ENCODE measurements around the gene TENM4. TPM values are rescaled to one million over a fixed set of nuclear protein-coding genes. Genes with fewer than 3 reads are reported as not detected.

Gene TENM4
- total and polyA plus RNA-seq, 2 of the 8 experiments (the other 6 are each of a cell fraction or from before 2014, with no cell fraction given): 3.5 to 7.2 TPM

- no peak overlapping the region for H3K4me3 ChIP-seq (ENCODE audit: extremely low read depth in 1 of 4, insufficient read depth in 2 of 4, low read depth in 3 of 4, low read length in 4 of 4)
- H2AFZ ChIP-seq (ENCODE audit: low read length): no peak overlapping the region
- no peak overlapping the region for H2BK15ac ChIP-seq (ENCODE audit: low read length)
- POLR2A ChIA-PET (ENCODE audit: partially characterized antibody): no interaction called here
- H3K14ac ChIP-seq (ENCODE audit: insufficient read length): no peak overlapping the region
- no peak overlapping the region for H4K8ac ChIP-seq (ENCODE audit: extremely low read depth, insufficient read depth, low read length)
- WGBS, 2 experiments (ENCODE audit: extremely low coverage in 1 of 2, insufficient coverage in 1 of 2, insufficient read length in 1 of 2, insufficient replicate concordance in 2 of 2, low coverage in 1 of 2, low lambda C conversion rate in 2 of 2, missing lambda C conversion rate in 1 of 2): 86% methylated on average over 2 of the region's 2 CpGs; no CpG with 5 or more reads in 1 of the 2 experiments
- no peaks in the 10 kb centered on the region for H3K79me2 ChIP-seq (ENCODE audit: control insufficient read depth in 1 of 2, insufficient read depth in 2 of 2, low read length in 2 of 2)
- H3K4me2 ChIP-seq (ENCODE audit: insufficient read depth in 1 of 2, low read depth in 2 of 2, low read length in 2 of 2): no peak overlapping the region
- no peak for TF ChIP-seq PHF8 (conservative IDR thresholded peaks at IDR 0.05; ENCODE audit: low read depth, low read length)
- TF ChIP-seq, protein P1, sequence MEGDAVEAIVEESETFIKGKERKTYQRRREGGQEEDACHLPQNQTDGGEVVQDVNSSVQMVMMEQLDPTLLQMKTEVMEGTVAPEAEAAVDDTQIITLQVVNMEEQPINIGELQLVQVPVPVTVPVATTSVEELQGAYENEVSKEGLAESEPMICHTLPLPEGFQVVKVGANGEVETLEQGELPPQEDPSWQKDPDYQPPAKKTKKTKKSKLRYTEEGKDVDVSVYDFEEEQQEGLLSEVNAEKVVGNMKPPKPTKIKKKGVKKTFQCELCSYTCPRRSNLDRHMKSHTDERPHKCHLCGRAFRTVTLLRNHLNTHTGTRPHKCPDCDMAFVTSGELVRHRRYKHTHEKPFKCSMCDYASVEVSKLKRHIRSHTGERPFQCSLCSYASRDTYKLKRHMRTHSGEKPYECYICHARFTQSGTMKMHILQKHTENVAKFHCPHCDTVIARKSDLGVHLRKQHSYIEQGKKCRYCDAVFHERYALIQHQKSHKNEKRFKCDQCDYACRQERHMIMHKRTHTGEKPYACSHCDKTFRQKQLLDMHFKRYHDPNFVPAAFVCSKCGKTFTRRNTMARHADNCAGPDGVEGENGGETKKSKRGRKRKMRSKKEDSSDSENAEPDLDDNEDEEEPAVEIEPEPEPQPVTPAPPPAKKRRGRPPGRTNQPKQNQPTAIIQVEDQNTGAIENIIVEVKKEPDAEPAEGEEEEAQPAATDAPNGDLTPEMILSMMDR (IDR thresholded peaks at IDR 0.05; ENCODE audit: control extremely low read depth in 1 of 3, insufficient read depth in 1 of 3, low read depth in 1 of 3, low read length in 3 of 3): no peak
- no peak for TF ChIP-seq BCL11A (IDR thresholded peaks at IDR 0.05; ENCODE audit: low read depth in 2 of 2, low read length in 2 of 2)
- H4K91ac ChIP-seq (replicated peaks; ENCODE audit: insufficient read length, low read length): no peak overlapping the region
- DNase-seq (ENCODE audit: low read depth in 1 of 2, low spot score in 2 of 2): no peak
- no peaks in the 10 kb centered on the region for H3K23me2 ChIP-seq (ENCODE audit: low read depth, low read length)
- no peak overlapping the region for H2BK120ac ChIP-seq (replicated peaks; ENCODE audit: low read depth, low read length)
- H2AK5ac ChIP-seq (ENCODE audit: low read depth, low read length): no peak overlapping the region
- no peak overlapping the region for H3K9ac ChIP-seq (replicated peaks in 1 of 4; ENCODE audit: extremely low read depth in 1 of 4, low read depth in 3 of 4, low read length in 3 of 4)
- no peak overlapping the region for H3K56ac ChIP-seq (replicated peaks; ENCODE audit: insufficient read length, low read depth, low read length)
- H3K79me1 ChIP-seq (ENCODE audit: low read depth, low read length): no peaks in the 10 kb centered on the region
- H2BK12ac ChIP-seq (ENCODE audit: low read depth, low read length): no peak overlapping the region
- H3K36me3 ChIP-seq (ENCODE audit: control insufficient read depth in 2 of 4, insufficient read depth in 4 of 4, low read length in 3 of 4): no peaks in the 10 kb centered on the region
- H4K20me1 ChIP-seq (replicated peaks in 1 of 2; ENCODE audit: control insufficient read depth in 1 of 2, insufficient read depth in 2 of 2, low read length in 2 of 2): no peaks in the 10 kb centered on the region
- no peak for FAIRE-seq
- no peaks in the 10 kb centered on the region for H3K9me3 ChIP-seq (ENCODE audit: insufficient read depth in 2 of 2, low read depth in 1 of 2, low read length in 1 of 2)
- CTCF ChIA-PET (ENCODE audit: partially characterized antibody): interaction anchor here (1.1 kb wide), 1 partner anchor 101 kb away, joined by 3 read pairs; no protein-coding TSS in a partner anchor
- H4K5ac ChIP-seq (ENCODE audit: insufficient read length, low read depth, low read length): no peak overlapping the region
- H2BK20ac ChIP-seq (ENCODE audit: low read length): no peak overlapping the region
- H2BK5ac ChIP-seq (ENCODE audit: low read depth, low read length): no peak overlapping the region
- no peaks in the 10 kb centered on the region for H3K27me3 ChIP-seq (replicated peaks in 1 of 4; ENCODE audit: control insufficient read depth in 3 of 4, extremely low read depth in 1 of 4, insufficient read depth in 3 of 4, low read length in 3 of 4)
- H3K4me1 ChIP-seq (replicated peaks in 1 of 4; ENCODE audit: control insufficient read depth in 3 of 4, insufficient read depth in 4 of 4, low read length in 3 of 4): no peaks in the 10 kb centered on the region
- no peak overlapping the region for H3K27ac ChIP-seq (ENCODE audit: low read depth, low read length)
- H3K4ac ChIP-seq (replicated peaks; ENCODE audit: insufficient read length, low read depth, low read length): no peak overlapping the region
- H3K23ac ChIP-seq (ENCODE audit: insufficient read length): no peak overlapping the region
- no peak overlapping the region for H3K18ac ChIP-seq (ENCODE audit: extremely low read depth, low read length)
Observed at GRCh38 chr11:79147731-79148130, 293.1 kb downstream of the TENM4 start.
